AML-193 (cell line): ENCODE data around the gene TRUB1.
"Not testable (repeated sequence)": the region's sequence is repeated elsewhere in the genome, so short reads cannot be mapped to it uniquely, and the experiment has no call there.

Source experiments
- DNase-seq, 2 experiments: peaks; one replicate each; lab custom pipeline; 2025; lab: John Stamatoyannopoulos, UW

The TRUB1 gene

DNA sequence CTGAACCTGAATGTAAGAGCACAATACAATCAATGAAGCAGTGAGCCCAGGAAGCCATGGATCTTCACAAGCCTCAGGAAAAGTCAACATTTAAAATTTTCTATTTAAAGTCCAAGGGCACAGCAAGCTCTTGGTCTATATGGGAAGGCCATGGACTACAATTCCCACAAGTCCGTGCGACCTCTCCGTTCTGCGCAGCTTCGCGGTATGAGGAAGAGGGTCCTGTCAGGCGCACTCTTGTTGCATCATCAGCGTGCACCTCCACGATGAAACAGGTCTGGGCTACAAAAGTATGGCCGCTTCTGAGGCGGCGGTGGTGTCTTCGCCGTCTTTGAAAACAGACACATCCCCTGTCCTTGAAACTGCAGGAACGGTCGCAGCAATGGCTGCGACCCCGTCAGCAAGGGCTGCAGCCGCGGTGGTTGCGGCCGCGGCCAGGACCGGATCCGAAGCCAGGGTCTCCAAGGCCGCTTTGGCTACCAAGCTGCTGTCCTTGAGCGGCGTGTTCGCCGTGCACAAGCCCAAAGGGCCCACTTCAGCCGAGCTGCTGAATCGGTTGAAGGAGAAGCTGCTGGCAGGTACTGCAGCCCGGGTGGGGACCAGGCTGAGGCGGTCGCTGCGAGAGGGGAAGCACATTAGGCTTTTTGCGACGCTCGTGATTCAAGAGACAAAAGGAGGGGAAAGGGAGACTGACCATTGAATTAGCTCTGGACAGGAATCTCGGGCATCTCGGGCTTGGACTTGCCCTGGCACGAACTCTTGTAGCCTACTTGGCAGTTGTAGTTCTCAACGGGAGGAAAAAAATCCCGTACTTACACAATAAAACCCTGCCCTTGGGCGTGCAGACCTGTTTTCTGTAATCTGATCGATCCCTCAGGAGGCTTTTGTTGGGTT lies at the start of gene TRUB1:
TRUB1 (plus strand) TSS at position 234 of the 894 bp plus-strand sequence; CDS start at position 293, 59 bp downstream.
- DNase-seq = peak; percentile 81 to 87

GRCh38 chr10:114893251-114893650 lies 44.7 kb upstream of the TRUB1 start:
- DNase-seq = no peak

GRCh38 chr10:114894911-114895310 lies 43.1 kb upstream of the TRUB1 start:
- DNase-seq = no peak

GRCh38 chr10:114897011-114897410 lies 41.0 kb upstream of the TRUB1 start:
- not testable (repeated sequence) for DNase-seq

- DNase-seq = no peak
These were observed 40.4 kb upstream of the TRUB1 start for GRCh38 chr10:114897593-114897992.

DNA sequence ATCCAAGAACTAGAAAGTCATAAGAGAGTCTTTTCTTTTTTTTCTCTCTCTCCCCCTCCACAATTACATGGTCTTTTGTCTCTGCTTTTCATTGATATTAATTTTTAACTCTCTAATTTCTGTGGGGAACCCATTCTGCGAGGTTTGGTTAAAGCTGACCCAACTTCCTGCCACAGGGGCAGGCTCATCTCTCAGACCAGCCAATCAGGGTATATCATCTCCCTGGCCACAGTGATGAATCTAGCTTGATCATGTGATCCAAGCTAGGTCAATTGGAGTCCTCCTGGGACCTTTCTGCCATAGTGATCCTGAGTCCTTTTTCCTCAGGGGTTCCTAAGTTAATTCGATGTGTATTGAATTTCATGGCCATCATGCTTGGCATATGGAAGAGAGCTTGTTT lies 38.0 kb upstream of the TRUB1 start:
- no peak for DNase-seq

DNA sequence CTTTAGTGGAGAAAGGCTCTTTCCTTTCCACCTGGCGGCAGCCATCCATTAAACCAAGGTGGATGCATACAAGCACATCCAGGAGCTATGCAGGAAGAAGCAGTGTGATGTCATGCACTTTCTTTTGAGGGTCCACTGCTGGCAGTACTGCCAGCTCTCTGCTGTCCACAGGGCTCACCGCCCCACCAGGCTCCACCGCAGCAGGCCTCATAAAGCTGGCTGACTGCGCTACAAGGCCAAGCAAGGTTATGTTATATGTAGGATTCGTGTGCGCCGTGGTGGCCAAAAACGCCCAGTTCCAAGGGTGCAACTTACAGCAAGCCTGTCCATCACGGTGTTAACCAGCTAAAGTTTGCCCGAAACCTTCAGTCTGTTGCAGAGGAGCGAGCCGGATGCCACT lies 37.3 kb upstream of the TRUB1 start:
- DNase-seq = no peak

GRCh38 chr10:114902151-114902550 lies 35.8 kb upstream of the TRUB1 start:
- no peak for DNase-seq

DNA sequence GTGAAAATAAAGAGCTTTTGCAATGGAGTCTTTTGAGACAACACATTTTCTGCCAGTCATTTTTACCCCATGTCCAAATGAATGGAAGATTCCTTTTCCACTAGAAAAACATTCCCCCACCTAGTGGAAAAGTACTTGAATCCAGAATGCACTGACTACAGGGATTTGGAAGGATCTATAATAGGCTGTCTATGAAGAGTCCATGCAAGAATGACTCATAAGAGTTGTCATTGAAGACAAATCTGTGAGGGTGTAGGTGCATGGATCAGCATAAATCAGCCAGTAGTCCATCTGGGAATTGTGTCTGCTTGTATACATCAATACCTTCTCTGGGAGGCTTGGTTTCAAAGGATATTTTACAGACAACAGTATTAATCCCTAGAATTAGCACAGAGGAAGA lies 32.5 kb upstream of the TRUB1 start:
- DNase-seq = no peak

- DNase-seq = no peak
These were observed 31.0 kb upstream of the TRUB1 start for GRCh38 chr10:114906981-114907380.

GRCh38 chr10:114908896-114909295 lies 29.1 kb upstream of the TRUB1 start:
- no peak for DNase-seq

DNA sequence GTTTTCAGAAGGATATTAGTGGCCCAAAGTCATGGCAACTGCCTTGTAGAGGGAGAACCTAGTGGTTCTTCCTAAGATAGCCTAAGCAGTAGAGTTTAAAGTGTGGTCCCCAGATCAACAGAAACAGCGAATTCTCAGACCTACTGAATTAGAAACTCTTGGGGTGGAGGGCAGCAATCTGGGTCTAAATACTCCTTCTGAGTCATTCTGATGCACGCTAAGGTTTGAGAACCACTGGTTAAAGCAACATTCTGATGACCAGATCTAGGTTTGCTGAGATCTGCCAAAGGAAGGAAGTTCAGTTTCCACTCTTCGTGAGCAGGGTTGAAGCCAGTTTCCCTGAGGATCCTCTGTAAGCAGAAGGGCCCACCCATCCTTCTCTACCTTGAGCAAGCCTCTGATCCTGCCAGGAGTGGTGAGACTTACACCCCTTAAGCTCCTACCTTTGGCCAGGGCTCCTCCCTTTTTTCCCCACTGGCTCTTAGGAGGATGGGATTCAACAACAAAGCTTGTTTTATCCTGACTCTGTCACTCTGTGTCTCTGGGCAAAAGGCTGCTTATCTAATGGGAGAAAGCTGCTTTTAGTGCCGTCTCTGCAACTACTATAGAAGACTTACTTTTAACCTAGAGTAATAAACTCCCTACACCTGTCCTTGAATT lies 26.8 kb upstream of the TRUB1 start:
- DNase-seq = no peak

DNA sequence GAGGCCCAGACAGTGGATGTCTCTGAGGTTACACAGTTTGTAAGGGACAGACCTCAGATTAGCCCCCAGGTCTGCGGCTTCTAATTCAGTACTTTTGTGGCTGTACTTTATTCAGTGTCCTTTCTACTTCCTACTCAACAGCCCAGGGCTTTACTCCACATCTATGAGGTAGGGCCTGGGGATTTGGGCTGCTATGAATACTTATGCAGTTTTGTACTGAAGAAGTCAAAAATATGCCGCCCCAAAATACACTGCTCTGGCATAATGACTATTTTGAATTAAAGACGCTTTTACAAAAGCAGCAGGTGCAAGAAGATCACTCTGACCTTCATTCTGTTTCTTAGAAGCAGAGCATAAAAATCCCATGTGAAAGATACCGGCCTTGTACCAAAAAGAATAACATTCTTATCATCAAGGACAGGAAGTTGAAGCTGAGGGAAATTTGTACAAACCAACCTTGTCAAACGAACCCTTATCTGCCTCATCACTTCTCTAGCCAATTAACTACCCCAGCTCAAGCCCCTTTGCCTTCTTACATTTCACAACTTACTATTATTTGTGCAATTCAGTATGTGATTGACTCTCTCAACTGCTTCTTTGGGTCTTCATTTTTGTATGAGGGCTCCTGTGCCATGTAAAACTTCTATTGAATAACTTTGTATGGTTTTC lies 26.1 kb upstream of the TRUB1 start:
- DNase-seq = no peak

GRCh38 chr10:114912470-114912859 lies 25.5 kb upstream of the TRUB1 start:
- DNase-seq = no peak

DNA sequence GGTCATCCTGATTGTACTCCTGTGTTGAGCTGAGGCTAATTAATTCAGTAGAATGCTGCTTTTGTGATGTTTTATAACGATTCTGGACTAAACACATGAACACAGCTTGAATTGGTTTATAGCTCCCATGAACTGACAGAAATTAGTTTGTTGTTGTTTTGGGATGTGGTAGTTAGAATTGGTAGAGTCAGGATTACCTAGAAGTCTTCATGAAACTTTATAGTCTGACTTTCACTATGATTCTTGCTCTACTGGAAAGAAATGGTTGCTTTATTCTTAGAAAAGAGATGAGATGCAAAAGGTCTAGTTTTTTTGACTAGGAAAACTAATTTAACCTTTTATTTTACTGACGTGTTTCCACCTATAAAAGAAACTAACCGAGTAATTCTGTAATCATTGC lies 23.4 kb upstream of the TRUB1 start:
- no peak for DNase-seq

DNA sequence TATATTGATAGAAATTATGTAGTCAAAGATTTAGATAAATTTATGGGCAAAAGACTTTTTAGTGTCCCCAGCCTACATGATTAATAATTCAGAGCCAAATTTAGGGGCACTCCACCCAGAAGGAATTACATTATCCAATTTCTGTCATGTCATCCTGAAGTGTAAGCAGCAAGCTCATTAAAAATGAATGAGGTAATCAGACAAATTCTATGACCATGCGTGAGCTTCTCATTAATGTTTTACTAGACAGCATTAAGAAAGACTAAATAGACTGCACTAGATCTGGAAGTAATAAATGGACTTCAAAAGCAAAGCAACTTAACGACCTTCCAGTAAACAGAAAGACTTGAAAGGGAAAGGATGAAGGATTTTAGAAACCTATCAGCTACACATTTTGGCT lies 22.7 kb upstream of the TRUB1 start:
- no peak for DNase-seq

DNA sequence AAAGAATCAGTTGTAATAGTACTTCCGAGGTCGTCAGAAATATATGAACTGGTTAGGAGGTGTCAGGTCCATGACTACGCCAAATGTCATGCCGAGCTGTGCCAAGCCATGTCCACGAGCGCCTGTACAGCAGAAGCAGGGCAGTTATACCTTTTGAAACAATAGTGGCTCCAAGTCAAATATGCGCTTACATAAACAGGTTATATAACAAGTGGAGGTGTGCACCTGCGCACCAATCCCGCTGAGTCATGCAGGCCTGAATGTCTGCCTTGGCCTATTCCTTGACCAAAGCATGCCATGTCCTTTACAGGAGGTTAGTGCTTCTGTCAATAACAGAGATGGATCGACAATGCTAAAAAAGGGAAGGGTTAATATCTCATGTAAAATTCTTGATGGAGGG lies 21.3 kb upstream of the TRUB1 start:
- DNase-seq = no peak

GRCh38 chr10:114917459-114917858 lies 20.5 kb upstream of the TRUB1 start:
- no peak for DNase-seq

DNA sequence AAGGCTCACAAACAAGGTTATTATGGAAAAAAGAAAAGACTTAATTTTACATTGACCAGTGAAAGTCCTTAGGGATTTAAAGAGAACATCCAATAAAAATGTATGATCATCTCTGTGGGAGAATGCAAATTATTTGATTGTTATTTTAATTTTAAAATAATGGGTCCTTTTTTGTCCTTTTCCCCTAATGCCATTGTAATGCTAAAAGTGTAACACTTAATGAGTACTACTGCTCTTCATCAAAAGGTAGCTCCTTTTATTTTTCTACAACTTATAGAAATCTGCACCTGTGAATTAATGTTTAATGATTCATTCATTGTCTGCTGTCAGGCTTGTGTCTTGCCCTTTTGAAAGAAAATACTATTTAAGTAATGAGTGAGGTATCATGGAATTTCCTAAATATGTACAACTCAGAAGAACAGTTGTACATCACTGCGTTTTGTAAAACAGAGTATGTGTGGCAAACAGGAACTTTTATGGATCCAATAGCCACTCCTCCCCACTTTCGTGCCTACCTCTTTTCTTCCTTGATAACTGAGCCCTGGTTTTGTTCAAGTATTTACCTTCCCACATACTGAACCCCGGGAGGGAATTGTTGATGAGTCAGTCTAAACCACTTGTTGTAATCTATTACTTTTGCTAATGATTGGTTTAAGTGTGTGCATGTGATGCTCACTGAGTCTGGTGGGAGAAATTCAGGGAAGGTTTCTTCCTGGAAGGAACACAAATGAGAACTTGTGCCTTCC lies 19.9 kb upstream of the TRUB1 start:
- DNase-seq = no peak

GRCh38 chr10:114920459-114920858 lies 17.5 kb upstream of the TRUB1 start:
- DNase-seq = no peak

DNA sequence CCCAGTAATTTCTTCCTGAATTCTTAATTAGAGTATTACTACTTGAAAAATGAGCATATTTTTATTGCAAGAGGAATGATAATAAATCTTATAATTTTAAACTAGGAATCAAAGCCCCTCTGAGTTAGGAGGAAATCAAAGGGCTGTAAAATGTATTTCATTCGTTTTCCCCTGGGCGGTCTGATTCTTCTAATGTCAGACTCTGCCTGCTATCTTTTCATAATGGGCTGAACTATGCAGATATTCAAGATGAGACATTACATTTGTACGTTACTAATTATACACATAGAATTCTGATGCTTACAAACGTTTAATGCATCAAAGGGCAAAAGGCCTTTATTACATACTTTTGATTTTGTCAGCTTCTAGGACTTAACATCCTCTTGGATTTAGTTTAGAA lies 16.0 kb upstream of the TRUB1 start:
- no peak for DNase-seq

DNA sequence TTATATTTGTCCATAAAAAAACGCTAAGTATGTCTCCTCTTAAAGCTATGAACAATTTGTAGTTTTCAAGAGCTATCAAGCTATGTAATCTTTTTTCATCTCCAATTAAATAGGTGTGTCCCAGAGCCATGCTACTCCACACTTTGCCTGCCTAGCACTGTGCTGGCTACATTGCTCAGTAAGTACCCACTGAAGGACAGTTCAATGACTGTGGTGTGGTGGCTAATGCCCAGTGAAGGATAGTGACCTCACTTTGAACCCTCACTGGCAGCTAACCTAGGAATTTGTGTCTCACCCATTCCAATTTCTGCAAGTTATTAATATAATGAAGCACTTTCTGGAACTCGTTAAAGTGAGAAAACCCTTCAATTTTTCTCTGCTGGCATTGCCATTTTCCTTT lies 14.4 kb upstream of the TRUB1 start:
- no peak for DNase-seq
